ENCODE results near the gene MTHFR.

Gene MTHFR

GRCh38 chr1:11799896-11800295 is 5.9 kb downstream of the MTHFR start:
- Histone ChIP-seq H3K4me1 (peaks cover 44% of the 10 kb centered on the region), H3K27ac (no peak overlapping the region), H3K27me3 (no peaks in the 10 kb centered on the region), H3K4me3 (no peak overlapping the region), H3K9ac (no peak overlapping the region), H3K9me3 (no peaks in the 10 kb centered on the region), H4K20me1 (peaks cover 14% of the 10 kb centered on the region; the same call in 1 of the 2 replicates), H3K36me3 (peaks cover 49% of the 10 kb centered on the region), H3K4me2 (no peak overlapping the region)
- no peak for TF ChIP-seq Cebpa-rat (IDR thresholded peaks at IDR 0.05)

- no peak overlapping the region for H3K9ac ChIP-seq
- H3K4me3 ChIP-seq, result no peak overlapping the region
- peaks cover 57% of the 10 kb centered on the region for H3K36me3 ChIP-seq
- H3K4me1 ChIP-seq, result peaks cover 36% of the 10 kb centered on the region
- no peak overlapping the region for H3K4me2 ChIP-seq
- H4K20me1 ChIP-seq, result peaks cover 14% of the 10 kb centered on the region; the same call in 1 of the 2 replicates
- H3K27ac ChIP-seq, result no peak overlapping the region
- TF ChIP-seq Cebpa-rat (IDR thresholded peaks at IDR 0.05), result no peak
- H3K9me3 ChIP-seq, result no peaks in the 10 kb centered on the region
- H3K27me3 ChIP-seq, result no peaks in the 10 kb centered on the region
Observed at GRCh38 chr1:11799099-11799498, 6.7 kb downstream of the MTHFR start.

- H3K9me3 ChIP-seq, result no peaks in the 10 kb centered on the region
- no peak overlapping the region for H3K4me3 ChIP-seq
- no peak overlapping the region for H3K27ac ChIP-seq
- no peak for TF ChIP-seq Cebpa-rat (IDR thresholded peaks at IDR 0.05)
- peaks cover 22% of the 10 kb centered on the region for H3K4me1 ChIP-seq
- H3K4me2 ChIP-seq, result no peak overlapping the region
- H3K36me3 ChIP-seq, result peaks cover 67% of the 10 kb centered on the region
- no peak overlapping the region for H3K9ac ChIP-seq
- peaks cover 8% of the 10 kb centered on the region; the same call in 1 of the 2 replicates for H4K20me1 ChIP-seq
- H3K27me3 ChIP-seq, result no peaks in the 10 kb centered on the region
Observed at GRCh38 chr1:11797525-11798216, 8.1 kb downstream of the MTHFR start.

- H3K4me3 ChIP-seq, result no peak overlapping the region
- H3K27ac ChIP-seq, result no peak overlapping the region
- TF ChIP-seq Cebpa-rat (IDR thresholded peaks at IDR 0.05), result no peak
- peaks cover 16% of the 10 kb centered on the region for H3K4me1 ChIP-seq
- peak overlapping the region; percentile 26 for H3K4me2 ChIP-seq
- H3K27me3 ChIP-seq, result no peaks in the 10 kb centered on the region
- H4K20me1 ChIP-seq, result no peaks in the 10 kb centered on the region
- H3K36me3 ChIP-seq, result peaks cover 71% of the 10 kb centered on the region
- 0 out of 2 replicates have a peak overlapping the region, but pooled peaks have one; percentile 2 for H3K9ac ChIP-seq
- no peaks in the 10 kb centered on the region for H3K9me3 ChIP-seq
Observed at GRCh38 chr1:11796036-11796828, 9.5 kb downstream of the MTHFR start.

- Histone ChIP-seq H3K9me3 (no peaks in the 10 kb centered on the region), H3K36me3 (peaks cover 70% of the 10 kb centered on the region)
- no peak for TF ChIP-seq Cebpa-rat (IDR thresholded peaks at IDR 0.05)
Observed at GRCh38 chr1:11795238-11795890, 10.4 kb downstream of the MTHFR start.

GRCh38 chr1:11794446-11795237 is 11.1 kb downstream of the MTHFR start:
- Histone ChIP-seq H3K4me2 (no peak overlapping the region), H3K4me3 (no peak overlapping the region), H4K20me1 (no peaks in the 10 kb centered on the region), H3K4me1 (peaks cover 32% of the 10 kb centered on the region), H3K9ac (no peak overlapping the region), H3K36me3 (peaks cover 70% of the 10 kb centered on the region), H3K9me3 (no peaks in the 10 kb centered on the region), H3K27ac (no peak overlapping the region), H3K27me3 (no peaks in the 10 kb centered on the region)
- TF ChIP-seq Cebpa-rat (IDR thresholded peaks at IDR 0.05), result no peak

More at GRCh38 chr1:11795238-11795890, 10.4 kb downstream of the MTHFR start:
- peaks cover 25% of the 10 kb centered on the region for H3K4me1 ChIP-seq
- H3K27me3 ChIP-seq, result no peaks in the 10 kb centered on the region
- H3K27ac ChIP-seq, result no peak overlapping the region
- H3K9ac ChIP-seq, result no peak overlapping the region
- H3K4me3 ChIP-seq, result no peak overlapping the region
- no peak overlapping the region for H3K4me2 ChIP-seq
- no peaks in the 10 kb centered on the region for H4K20me1 ChIP-seq

- Histone ChIP-seq H3K27me3 (no peaks in the 10 kb centered on the region), H4K20me1 (no peaks in the 10 kb centered on the region), H3K9ac (no peak overlapping the region), H3K4me3 (no peak overlapping the region), H3K4me1 (peaks cover 40% of the 10 kb centered on the region), H3K4me2 (no peak overlapping the region), H3K36me3 (peaks cover 62% of the 10 kb centered on the region), H3K9me3 (no peaks in the 10 kb centered on the region), H3K27ac (no peak overlapping the region)
- TF ChIP-seq Cebpa-rat (IDR thresholded peaks at IDR 0.05), result no peak
Observed at GRCh38 chr1:11793819-11794218, 11.9 kb downstream of the MTHFR start.

- H3K27me3 ChIP-seq, result no peaks in the 10 kb centered on the region
- no peak overlapping the region for H3K27ac ChIP-seq
- no peak overlapping the region for H3K9ac ChIP-seq
- no peak overlapping the region for H3K4me2 ChIP-seq
- H3K4me1 ChIP-seq, result peaks cover 42% of the 10 kb centered on the region
- TF ChIP-seq Cebpa-rat (IDR thresholded peaks at IDR 0.05), result no peak
- H3K36me3 ChIP-seq, result peaks cover 61% of the 10 kb centered on the region
- H4K20me1 ChIP-seq, result no peaks in the 10 kb centered on the region
- H3K4me3 ChIP-seq, result no peak overlapping the region
- no peaks in the 10 kb centered on the region for H3K9me3 ChIP-seq
Observed at GRCh38 chr1:11792106-11792505, 13.7 kb downstream of the MTHFR start.

All from BLaER1 (cell line).